SHP77 (cell line): ENCODE results near the gene SYNE1.
"Not testable (repeated sequence)": the region's sequence is repeated elsewhere in the genome, so short reads cannot be mapped to it uniquely, and the experiment has no call there.

Experiments
- DNase-seq, 2 experiments: peaks; one replicate each; lab custom pipeline; 2025; lab: John Stamatoyannopoulos, UW

Gene SYNE1

GRCh38 chr6:152098683-152099082 is 538.5 kb downstream of the SYNE1 start:
- no peak for DNase-seq

- no peak for DNase-seq
These were observed 540.2 kb downstream of the SYNE1 start for GRCh38 chr6:152096863-152097496.

- DNase-seq, result no peak
These were observed 542.1 kb downstream of the SYNE1 start for GRCh38 chr6:152094992-152095592.

- DNase-seq, result no peak
These were observed 542.9 kb downstream of the SYNE1 start for GRCh38 chr6:152094276-152094675.

- no peak for DNase-seq
These were observed 543.5 kb downstream of the SYNE1 start for GRCh38 chr6:152093711-152094110.

GRCh38 chr6:152091851-152092341 is 545.3 kb downstream of the SYNE1 start:
- DNase-seq, result no peak

GRCh38 chr6:152091201-152091600 is 546.0 kb downstream of the SYNE1 start:
- no peak for DNase-seq

- DNase-seq, result no peak
These were observed 547.2 kb downstream of the SYNE1 start for GRCh38 chr6:152089992-152090391.

- no peak for DNase-seq
These were observed 549.5 kb downstream of the SYNE1 start for GRCh38 chr6:152087701-152088100.

- DNase-seq, result no peak
These were observed 550.1 kb downstream of the SYNE1 start for GRCh38 chr6:152087096-152087495.

- no peak for DNase-seq
These were observed 550.8 kb downstream of the SYNE1 start for GRCh38 chr6:152086223-152086873.

GRCh38 chr6:152085451-152085921 is 551.7 kb downstream of the SYNE1 start:
- DNase-seq, result no peak

- DNase-seq, result no peak
These were observed 558.4 kb downstream of the SYNE1 start for GRCh38 chr6:152078804-152079203.

- no peak for DNase-seq
These were observed 559.2 kb downstream of the SYNE1 start for GRCh38 chr6:152078001-152078400.

- DNase-seq, result not testable (repeated sequence)
These were observed 560.9 kb downstream of the SYNE1 start for GRCh38 chr6:152076242-152076641.

- no peak for DNase-seq
These were observed 565.3 kb downstream of the SYNE1 start for GRCh38 chr6:152071843-152072242.
